K562 (cell line): ENCODE data around the gene ITPR2. TPM values are rescaled to one million over a fixed set of nuclear protein-coding genes. Genes with fewer than 3 reads are reported as not detected.

ENCODE experiments used
- ARHGAP35 ChIP-seq: fragments of 450-650 bp; IDR thresholded peaks from 2 replicates; pipeline ENCODE4 v1.6.1; 2018; ENCODE audit not compliant: partially characterized antibody
- CAMTA2 ChIP-seq: fragments of 250-450 bp; sonication (Bioruptor Pico); conservative IDR thresholded peaks from 2 replicates; pipeline ENCODE4 v1.5.1; 2022
- GTF2B ChIP-seq: IDR thresholded peaks from 2 replicates; pipeline ENCODE4 v1.6.1; 2011; ENCODE audit not compliant: insufficient read length; ENCODE audit errors: extremely low read depth
- NR2F6 ChIP-seq: fragments of 450-650 bp; formaldehyde crosslinking; IDR thresholded peaks from 2 replicates; pipeline ENCODE4 v1.4.0; 2020; ENCODE audit warnings: mild to moderate bottlenecking
- TCFL5 ChIP-seq: fragments of 250-450 bp; sonication (Bioruptor Pico); conservative IDR thresholded peaks from 2 replicates; pipeline ENCODE4 v1.6.1; 2021; ENCODE audit warnings: mild to moderate bottlenecking, moderate library complexity, matching md5 sums
- ZBTB1 ChIP-seq: sonication (generic); formaldehyde crosslinking; IDR thresholded peaks from 2 replicates; pipeline ENCODE4 v1.8.1; 2023; ENCODE audit warnings: missing genetic modification reagents, low read depth, mild to moderate bottlenecking, borderline replicate concordance
- ZBTB2 ChIP-seq: fragments of 450-650 bp; IDR thresholded peaks from 2 replicates; pipeline ENCODE4 v1.6.1; 2016; ENCODE audit warnings: antibody characterized with exemption
- ZBTB7A ChIP-seq: IDR thresholded peaks from 2 replicates; pipeline ENCODE4 v1.6.1; 2011; ENCODE audit warnings: low read depth, mild to moderate bottlenecking, low read length, moderate library complexity, borderline replicate concordance; ENCODE audit not compliant: control insufficient read depth
- ZNF174 ChIP-seq: fragments of 250-450 bp; sonication (Bioruptor Pico); IDR thresholded peaks from 2 replicates; pipeline ENCODE4 v1.4.0; 2020; ENCODE audit warnings: mild to moderate bottlenecking
- polyA plus RNA-seq, 8 experiments: library from polyadenylated mRNA; depleted of rRNA in 4 of 8; stranded (reverse) in 5 of 8; unstranded in 3 of 8; fragments of >200 nt; fragmentation: Nextera tagmentation in 2 of 8; fragmentation: Illumina TruSeq in 1 of 8; extraction: Ambion mirVana in 2 of 8; extraction: Trizol in 1 of 8; gene quantifications; 2 replicates each; pipeline versions ENCODE4 v1.2.1 to v1.2.3, GENCODE V29; 2011 to 2014; ENCODE audit warnings: inconsistent platforms in 1 of 8, missing spikeins in 1 of 8
- total RNA-seq, 7 experiments: library from RNA; depleted of rRNA in 6 of 7; stranded (reverse); fragments of >200 nt in 6 of 7; fragmentation: Illumina TruSeq in 2 of 7; extraction: Trizol in 2 of 7; gene quantifications; 2 replicates each; pipeline versions ENCODE4 v1.2.1 to v1.2.3, GENCODE V29; 2011 to 2021; ENCODE audit warnings: low replicate concordance in 1 of 7
- TF ChIP-seq, protein P1 (sequence below): fragments of 250-450 bp; sonication (Bioruptor Pico); IDR thresholded peaks from 2 replicates; pipeline ENCODE4 v1.5.0; 2021; ENCODE audit warnings: mild to moderate bottlenecking, moderate library complexity
- TF ChIP-seq, protein P2 (sequence below): IDR thresholded peaks from 3 replicates; pipeline ENCODE4 v1.6.1; 2011; ENCODE audit warnings: borderline replicate concordance, mild to moderate bottlenecking; ENCODE audit not compliant: insufficient read length, insufficient read depth

ITPR2 gene
- total and polyA plus RNA-seq, 9 of the 15 experiments (the other 6 are each of a cell fraction or from before 2014, with no cell fraction given), result 0.21 to 3.3 (median 0.95) TPM

DNA sequence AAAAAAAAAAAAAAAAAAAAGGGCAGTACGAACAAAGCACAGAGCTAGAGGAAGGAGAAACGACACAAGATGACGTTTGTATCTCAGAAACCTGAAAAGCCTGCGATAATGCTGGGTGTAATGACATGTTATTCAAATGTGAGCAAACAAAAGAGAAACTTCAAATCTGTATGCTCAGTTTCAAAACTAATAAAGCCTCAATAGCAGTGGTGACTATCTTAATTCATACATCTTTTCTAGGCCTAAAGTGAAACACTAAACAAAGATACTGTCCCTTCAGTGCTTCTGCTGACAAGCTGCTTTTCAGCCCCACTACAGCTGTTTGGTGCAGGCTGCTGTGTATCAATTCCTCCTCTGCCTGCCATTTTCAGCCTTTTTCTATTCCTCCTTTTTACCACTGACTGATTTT is 15.8 kb downstream of the ITPR2 start (continued):
- TF ChIP-seq ZBTB2, result no peak
- no peak for TF ChIP-seq ZBTB7A
- TF ChIP-seq CAMTA2 (CRISPR knock-in tag), result no peak
- no peak for TF ChIP-seq TCFL5 (CRISPR knock-in tag)
- TF ChIP-seq ARHGAP35, result no peak
- TF ChIP-seq, protein P1, sequence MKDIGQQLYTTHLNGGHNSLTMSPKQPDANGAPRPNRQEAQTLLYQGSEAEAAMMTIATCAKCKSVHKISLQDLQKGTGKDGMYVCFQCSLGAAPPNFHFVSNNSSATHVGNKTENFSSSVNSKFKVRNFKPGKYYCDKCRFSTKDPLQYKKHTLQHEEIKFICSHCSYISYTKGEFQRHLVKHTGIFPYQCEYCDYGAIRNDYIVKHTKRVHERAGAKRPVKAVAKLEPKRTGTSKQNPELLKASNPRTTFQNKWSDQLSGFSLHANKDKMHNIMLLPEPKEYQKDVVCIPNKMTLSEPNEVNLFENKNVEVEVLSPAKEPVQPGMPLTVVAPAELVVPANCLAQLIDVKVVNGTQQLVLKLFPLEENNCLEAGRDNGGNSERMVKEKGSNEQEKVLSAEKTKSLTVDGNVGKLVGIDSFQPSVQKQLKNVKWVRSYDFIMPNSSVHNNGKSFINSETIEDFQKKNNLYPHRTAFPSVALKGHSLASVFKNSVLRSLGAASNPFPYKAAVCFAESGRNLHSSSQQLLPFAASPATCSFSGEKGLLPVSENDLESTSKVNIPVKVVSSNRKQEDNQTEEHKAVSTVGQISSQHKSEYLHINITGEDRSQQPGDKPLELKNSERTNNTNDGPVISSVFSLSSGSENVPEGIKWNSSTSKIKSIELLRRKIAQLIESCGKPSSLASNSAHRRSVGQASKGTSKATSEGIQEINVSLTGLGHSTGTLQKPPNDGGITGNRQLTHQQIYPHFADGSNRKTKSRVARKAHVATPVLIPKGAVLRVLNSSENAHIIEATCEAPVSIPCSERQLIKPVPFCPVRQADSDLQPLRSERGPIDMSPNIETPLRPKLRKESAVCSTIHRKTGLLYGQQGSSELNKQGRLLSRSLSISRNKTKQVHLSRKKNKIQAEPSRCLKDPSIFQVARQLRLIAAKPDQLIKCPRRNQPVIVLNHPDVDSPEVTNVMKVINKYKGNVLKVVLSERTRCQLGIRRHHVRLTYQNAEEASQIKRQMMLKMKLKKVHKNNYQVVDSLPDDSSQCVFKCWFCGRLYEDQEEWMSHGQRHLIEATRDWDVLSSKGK (CRISPR knock-in tag), result no peak
- TF ChIP-seq, protein P2, sequence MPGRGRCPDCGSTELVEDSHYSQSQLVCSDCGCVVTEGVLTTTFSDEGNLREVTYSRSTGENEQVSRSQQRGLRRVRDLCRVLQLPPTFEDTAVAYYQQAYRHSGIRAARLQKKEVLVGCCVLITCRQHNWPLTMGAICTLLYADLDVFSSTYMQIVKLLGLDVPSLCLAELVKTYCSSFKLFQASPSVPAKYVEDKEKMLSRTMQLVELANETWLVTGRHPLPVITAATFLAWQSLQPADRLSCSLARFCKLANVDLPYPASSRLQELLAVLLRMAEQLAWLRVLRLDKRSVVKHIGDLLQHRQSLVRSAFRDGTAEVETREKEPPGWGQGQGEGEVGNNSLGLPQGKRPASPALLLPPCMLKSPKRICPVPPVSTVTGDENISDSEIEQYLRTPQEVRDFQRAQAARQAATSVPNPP, result no peak
- no peak for TF ChIP-seq ZNF174 (CRISPR knock-in tag)
- TF ChIP-seq GTF2B, result no peak
- TF ChIP-seq ZBTB1 (CRISPR knock-in tag), result no peak
- TF ChIP-seq NR2F6 (CRISPR knock-in tag), result no peak
